Hepatocyte (in vitro differentiated cells): ENCODE results near the gene CFAP92. TPM values are rescaled to one million over a fixed set of nuclear protein-coding genes. Genes with fewer than 3 reads are reported as not detected.

Experiments
- DNase-seq: peaks from one replicate; pipeline ENCODE4 v3.0.0-alpha.2; 2016; ENCODE audit warnings: low spot score
- H2AFZ ChIP-seq: fragments of 200-600 bp; sonication (generic); 2 replicates; pipeline ENCODE4 v1.6.0; 2016; ENCODE audit warnings: antibody characterized with exemption, mild to moderate bottlenecking
- H3K27ac ChIP-seq: fragments of 200-600 bp; sonication (generic); 2 replicates; pipeline ENCODE4 v1.5.1; 2016; ENCODE audit warnings: mild to moderate bottlenecking
- H3K27me3 ChIP-seq: fragments of 200-600 bp; sonication (generic); 2 replicates; pipeline ENCODE4 v1.6.1; 2016
- H3K36me3 ChIP-seq: fragments of 200-600 bp; sonication (generic); replicated peaks from 2 replicates; pipeline ENCODE4 v1.5.1; 2016; ENCODE audit warnings: low read depth; ENCODE audit not compliant: insufficient read depth
- H3K4me1 ChIP-seq: fragments of 200-600 bp; sonication (generic); 2 replicates; pipeline ENCODE4 v1.5.1; 2016; ENCODE audit warnings: mild to moderate bottlenecking, moderate library complexity; ENCODE audit not compliant: insufficient read depth
- H3K4me2 ChIP-seq: fragments of 200-600 bp; sonication (generic); 2 replicates; pipeline ENCODE4 v1.6.0; 2016
- H3K4me3 ChIP-seq: fragments of 200-600 bp; sonication (generic); 2 replicates; pipeline ENCODE4 v1.5.1; 2016; ENCODE audit warnings: mild to moderate bottlenecking
- H3K79me2 ChIP-seq: fragments of 200-600 bp; sonication (generic); 2 replicates; pipeline ENCODE4 v1.6.0; 2017; ENCODE audit warnings: mild to moderate bottlenecking
- H3K9me2 ChIP-seq: fragments of 200-600 bp; sonication (generic); replicated peaks from 2 replicates; pipeline ENCODE4 v1.6.0; 2017; ENCODE audit warnings: mild to moderate bottlenecking; ENCODE audit not compliant: insufficient read depth
- H3K9me3 ChIP-seq: fragments of 200-600 bp; sonication (generic); 2 replicates; pipeline ENCODE4 v1.5.1; 2016; ENCODE audit warnings: low read depth, mild to moderate bottlenecking
- H4K20me1 ChIP-seq: fragments of 200-600 bp; sonication (generic); 2 replicates; pipeline ENCODE4 v1.6.0; 2016; ENCODE audit warnings: mild to moderate bottlenecking; ENCODE audit not compliant: insufficient read depth, poor library complexity, severe bottlenecking
- EZH2 ChIP-seq: fragments of 200-600 bp; sonication (generic); IDR thresholded peaks from 2 replicates; pipeline ENCODE4 v1.6.1; 2016; ENCODE audit warnings: antibody characterized with exemption, mild to moderate bottlenecking, borderline replicate concordance
- EZH2phosphoT487 ChIP-seq: fragments of 200-600 bp; sonication (generic); IDR thresholded peaks from one replicate; pipeline ENCODE4 v1.6.1; 2018; ENCODE audit warnings: antibody characterized with exemption, mild to moderate bottlenecking, low read depth, moderate library complexity; ENCODE audit not compliant: unreplicated experiment, severe bottlenecking
- WGBS: methylation state at CpG from one replicate; pipeline ENCODE4 v1.1.6; 2016; ENCODE audit warnings: low lambda C conversion rate; ENCODE audit errors: missing lambda C conversion rate; 5-methylcytosine and 5-hydroxymethylcytosine counted together
- polyA plus RNA-seq: library from polyadenylated mRNA; unstranded; fragments of >200 nt; fragmentation: Nextera tagmentation; extraction: Ambion mirVana; gene quantifications from 2 replicates; pipeline ENCODE4 v1.2.1, GENCODE V29; 2016
- small RNA-seq: library from RNA; depleted of rRNA; stranded (forward); fragments of <200 nt; gene quantifications from one replicate; pipeline ENCODE3, GENCODE V24; 2014
- total RNA-seq: library from RNA; depleted of rRNA; stranded (reverse); fragments of >200 nt; gene quantifications from 2 replicates; pipeline ENCODE4 v1.2.3, GENCODE V29; 2014
- TF ChIP-seq, protein P1 (sequence below): fragments of 200-600 bp; sonication (generic); IDR thresholded peaks from 2 replicates; pipeline ENCODE4 v1.5.1; 2016; ENCODE audit warnings: antibody characterized with exemption, mild to moderate bottlenecking; ENCODE audit not compliant: poor library complexity

Gene CFAP92
- total and polyA plus RNA-seq, 2 experiments from 2014 or later: 0.17 to 0.35 TPM

DNA sequence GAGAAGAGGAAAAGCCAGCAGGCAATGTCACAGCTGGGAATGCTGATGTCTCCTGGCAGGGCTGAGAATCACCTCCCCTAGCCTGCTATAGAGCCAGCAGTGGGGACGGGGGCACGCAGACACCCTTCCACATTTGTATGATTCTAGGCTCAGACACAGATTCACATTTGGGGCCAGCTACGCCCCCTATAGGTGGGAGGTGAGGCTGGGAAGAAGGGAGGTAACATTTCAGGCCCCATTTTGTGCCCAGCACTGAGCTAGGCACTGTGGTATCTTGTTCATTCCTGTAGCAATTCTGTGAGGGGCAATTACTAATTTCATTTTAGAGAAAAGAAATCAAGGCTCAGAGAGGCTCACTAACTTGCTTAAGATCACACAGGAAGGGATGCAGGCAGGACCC lies 130.3 kb downstream of the CFAP92 start:
- no peak for TF ChIP-seq EZH2phosphoT487
- TF ChIP-seq EZH2: no peak
- TF ChIP-seq, protein P1, sequence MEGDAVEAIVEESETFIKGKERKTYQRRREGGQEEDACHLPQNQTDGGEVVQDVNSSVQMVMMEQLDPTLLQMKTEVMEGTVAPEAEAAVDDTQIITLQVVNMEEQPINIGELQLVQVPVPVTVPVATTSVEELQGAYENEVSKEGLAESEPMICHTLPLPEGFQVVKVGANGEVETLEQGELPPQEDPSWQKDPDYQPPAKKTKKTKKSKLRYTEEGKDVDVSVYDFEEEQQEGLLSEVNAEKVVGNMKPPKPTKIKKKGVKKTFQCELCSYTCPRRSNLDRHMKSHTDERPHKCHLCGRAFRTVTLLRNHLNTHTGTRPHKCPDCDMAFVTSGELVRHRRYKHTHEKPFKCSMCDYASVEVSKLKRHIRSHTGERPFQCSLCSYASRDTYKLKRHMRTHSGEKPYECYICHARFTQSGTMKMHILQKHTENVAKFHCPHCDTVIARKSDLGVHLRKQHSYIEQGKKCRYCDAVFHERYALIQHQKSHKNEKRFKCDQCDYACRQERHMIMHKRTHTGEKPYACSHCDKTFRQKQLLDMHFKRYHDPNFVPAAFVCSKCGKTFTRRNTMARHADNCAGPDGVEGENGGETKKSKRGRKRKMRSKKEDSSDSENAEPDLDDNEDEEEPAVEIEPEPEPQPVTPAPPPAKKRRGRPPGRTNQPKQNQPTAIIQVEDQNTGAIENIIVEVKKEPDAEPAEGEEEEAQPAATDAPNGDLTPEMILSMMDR: no peak
- Histone ChIP-seq H3K4me1 (no peaks in the 10 kb centered on the region), H3K79me2 (no peaks in the 10 kb centered on the region), H2AFZ (no peak overlapping the region), H3K4me3 (no peak overlapping the region), H3K9me3 (no peaks in the 10 kb centered on the region), H3K27me3 (no peaks in the 10 kb centered on the region), H3K36me3 (no peaks in the 10 kb centered on the region), H3K4me2 (no peak overlapping the region), H3K27ac (no peak overlapping the region), H3K9me2 (no peaks in the 10 kb centered on the region), H4K20me1 (no peaks in the 10 kb centered on the region)
- 74% methylated on average over 3 of the region's 3 CpGs for WGBS
- no peak for DNase-seq

DNA sequence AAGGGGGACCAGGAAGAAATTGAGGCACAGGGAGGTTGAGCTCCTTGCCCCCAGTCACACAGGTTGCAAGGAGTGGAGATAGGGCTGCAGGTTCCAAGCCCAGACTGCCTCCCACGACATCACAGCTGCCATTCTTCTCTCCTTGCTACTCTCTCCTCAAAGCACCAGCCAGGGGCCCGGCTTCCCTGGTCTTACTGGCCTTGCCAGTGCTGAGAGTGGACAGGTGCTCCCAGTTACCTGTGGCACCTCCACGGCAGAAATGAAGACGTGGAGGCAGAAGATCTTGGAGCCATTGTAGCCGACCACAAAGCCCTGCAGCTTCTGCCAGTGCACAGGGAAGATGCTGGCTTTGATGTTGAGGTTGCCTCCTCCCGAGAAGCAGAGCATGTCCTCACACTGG lies 132.4 kb downstream of the CFAP92 start:
- Histone ChIP-seq H3K79me2 (no peaks in the 10 kb centered on the region), H3K36me3 (no peaks in the 10 kb centered on the region), H3K9me2 (no peaks in the 10 kb centered on the region), H3K27ac (no peak overlapping the region), H4K20me1 (no peaks in the 10 kb centered on the region), H3K9me3 (no peaks in the 10 kb centered on the region), H3K4me2 (no peak overlapping the region), H2AFZ (no peak overlapping the region), H3K27me3 (no peaks in the 10 kb centered on the region), H3K4me1 (no peaks in the 10 kb centered on the region), H3K4me3 (no peak overlapping the region)
- TF ChIP-seq EZH2phosphoT487 (no peak), EZH2 (no peak)
- TF ChIP-seq, protein P1: no peak
- no peak for DNase-seq
- WGBS: 91% methylated on average over 6 of the region's 6 CpGs

Small RNAs within 50 kb of the gene (small RNA-seq; reads per million reads assigned to genes)
- gene AC112484.4: not detected

Other genes with a start within 250 kb of the CFAP92 start
- 26.0 and 33.8 TPM in 2 replicates for gene ACAD9, start 114.5 kb downstream of the CFAP92 start, total RNA-seq
- gene ACAD9, start 114.5 kb downstream of the CFAP92 start, polyA plus RNA-seq: 29.7 and 32.0 TPM in 2 replicates
- gene EFCC1, start 7.2 kb upstream of the CFAP92 start, total RNA-seq: 0.23 and 0.76 TPM in 2 replicates
- gene EFCC1, start 7.2 kb upstream of the CFAP92 start, polyA plus RNA-seq: 0.11 and 0.50 TPM in 2 replicates
- gene GP9, start 66.7 kb upstream of the CFAP92 start, total RNA-seq: not detected in 2 replicates
- gene GP9, start 66.7 kb upstream of the CFAP92 start, polyA plus RNA-seq: not detected in 2 replicates
- gene RAB43, start 127.7 kb upstream of the CFAP92 start, total RNA-seq: 22.2 and 23.5 TPM in 2 replicates
- 23.2 and 27.1 TPM in 2 replicates for gene RAB43, start 127.7 kb upstream of the CFAP92 start, polyA plus RNA-seq
- 20.1 and 23.0 TPM in 2 replicates for gene ISY1, start 167.0 kb upstream of the CFAP92 start, total RNA-seq
- 35.8 and 38.8 TPM in 2 replicates for gene ISY1, start 167.0 kb upstream of the CFAP92 start, polyA plus RNA-seq
- 289 and 295 TPM in 2 replicates for gene CNBP, start 189.8 kb upstream of the CFAP92 start, total RNA-seq
- gene CNBP, start 189.8 kb upstream of the CFAP92 start, polyA plus RNA-seq: 308 and 316 TPM in 2 replicates